HG03460 (cell line): ENCODE results near the gene EGFR.

Source experiments
- ATAC-seq: cut with Tn5 transposase; IDR thresholded peaks from one replicate; pipeline ENCODE4 v1.9.1; 2021; ENCODE audit not compliant: unreplicated experiment

EGFR gene

GRCh38 chr7:55206235-55207029 lies 187.6 kb downstream of the EGFR start:
- ATAC-seq, result no peak

GRCh38 chr7:55207436-55208125 lies 188.8 kb downstream of the EGFR start:
- ATAC-seq, result no peak

GRCh38 chr7:55209366-55209765 lies 190.5 kb downstream of the EGFR start:
- no peak for ATAC-seq

- no peak for ATAC-seq
Observed at GRCh38 chr7:55210176-55210575, 191.4 kb downstream of the EGFR start.

GRCh38 chr7:55210716-55211115 lies 191.9 kb downstream of the EGFR start:
- ATAC-seq, result no peak

GRCh38 chr7:55211726-55212125 lies 192.9 kb downstream of the EGFR start:
- no peak for ATAC-seq

GRCh38 chr7:55212176-55212575 lies 193.4 kb downstream of the EGFR start:
- no peak for ATAC-seq

- ATAC-seq, result no peak
Observed at GRCh38 chr7:55212838-55213237, 194.0 kb downstream of the EGFR start.

GRCh38 chr7:55214707-55215106 lies 195.9 kb downstream of the EGFR start:
- no peak for ATAC-seq

GRCh38 chr7:55223023-55223422 lies 204.2 kb downstream of the EGFR start:
- no peak for ATAC-seq

- no peak for ATAC-seq
Observed at GRCh38 chr7:55224111-55224510, 205.3 kb downstream of the EGFR start.

GRCh38 chr7:55224810-55225209 lies 206.0 kb downstream of the EGFR start:
- no peak for ATAC-seq

- ATAC-seq, result no peak
Observed at GRCh38 chr7:55230014-55230413, 211.2 kb downstream of the EGFR start.

GRCh38 chr7:55231736-55232280 lies 213.0 kb downstream of the EGFR start:
- ATAC-seq, result no peak

- no peak for ATAC-seq
Observed at GRCh38 chr7:55233001-55233400, 214.2 kb downstream of the EGFR start.

- ATAC-seq, result no peak
Observed at GRCh38 chr7:55234408-55234807, 215.6 kb downstream of the EGFR start.

GRCh38 chr7:55235115-55235514 lies 216.3 kb downstream of the EGFR start:
- ATAC-seq, result no peak

- ATAC-seq, result no peak
Observed at GRCh38 chr7:55235801-55236200, 217.0 kb downstream of the EGFR start.

GRCh38 chr7:55236476-55236875 lies 217.7 kb downstream of the EGFR start:
- no peak for ATAC-seq

GRCh38 chr7:55237156-55237893 lies 218.5 kb downstream of the EGFR start:
- no peak for ATAC-seq

- ATAC-seq, result no peak
Observed at GRCh38 chr7:55239406-55239805, 220.6 kb downstream of the EGFR start.
